Measurements from ENCODE around the gene XPO4.
"Not testable (repeated sequence)": the region's sequence is repeated elsewhere in the genome, so short reads cannot be mapped to it uniquely, and the experiment has no call there.

The XPO4 gene

DNA sequence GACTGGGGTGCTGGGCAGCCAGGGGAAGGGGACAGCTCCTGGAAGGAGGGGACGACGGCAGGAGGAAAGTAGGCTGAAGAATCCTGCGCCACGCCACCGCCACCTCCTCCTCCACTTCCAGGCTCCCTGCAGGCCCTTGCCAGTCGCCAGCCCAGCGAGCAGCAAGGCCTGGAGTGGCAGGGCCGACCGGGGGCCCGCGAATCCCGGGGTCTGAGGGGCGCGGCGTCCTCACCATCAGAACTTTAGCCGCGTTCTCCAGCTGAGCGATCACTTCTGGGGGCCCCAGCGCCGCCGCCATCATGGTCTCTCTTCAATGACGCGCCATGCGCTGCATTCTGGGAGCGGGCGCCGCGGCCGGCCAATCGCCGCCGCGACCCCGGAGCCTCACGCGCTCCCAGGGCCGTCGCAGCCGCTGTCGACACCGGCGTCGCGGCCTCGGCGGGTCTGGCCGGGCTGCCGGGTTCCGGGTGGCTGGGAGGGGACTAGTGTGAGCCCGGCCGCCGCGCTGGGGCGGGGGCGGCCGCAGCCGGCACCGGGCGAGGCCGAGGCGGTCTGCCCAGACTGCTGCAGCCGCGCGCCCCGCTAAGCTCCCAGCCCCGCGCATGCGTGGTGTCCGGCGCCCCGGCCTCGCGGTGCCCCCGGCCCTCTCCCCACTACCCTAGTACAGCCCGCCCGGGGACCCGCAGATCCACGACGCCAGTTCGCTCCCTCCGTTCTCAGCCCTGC lies at the start of gene XPO4:
XPO4 (minus strand) TSS at position 309 of the 726 bp plus-strand sequence; CDS start at position 301, 8 bp downstream.
- peak; percentile 70 to 73 for DNase-seq

- not testable (repeated sequence) for DNase-seq
These were observed 45.5 kb upstream of the XPO4 start for GRCh38 chr13:20948001-20948400.

GRCh38 chr13:20945952-20946383 lies 43.4 kb upstream of the XPO4 start:
- DNase-seq: no peak

GRCh38 chr13:20942938-20943559 lies 40.5 kb upstream of the XPO4 start:
- no peak for DNase-seq

- not testable (repeated sequence) for DNase-seq
These were observed 38.0 kb upstream of the XPO4 start for GRCh38 chr13:20940511-20940910.

- no peak for DNase-seq
These were observed 37.5 kb upstream of the XPO4 start for GRCh38 chr13:20940083-20940482.

DNA sequence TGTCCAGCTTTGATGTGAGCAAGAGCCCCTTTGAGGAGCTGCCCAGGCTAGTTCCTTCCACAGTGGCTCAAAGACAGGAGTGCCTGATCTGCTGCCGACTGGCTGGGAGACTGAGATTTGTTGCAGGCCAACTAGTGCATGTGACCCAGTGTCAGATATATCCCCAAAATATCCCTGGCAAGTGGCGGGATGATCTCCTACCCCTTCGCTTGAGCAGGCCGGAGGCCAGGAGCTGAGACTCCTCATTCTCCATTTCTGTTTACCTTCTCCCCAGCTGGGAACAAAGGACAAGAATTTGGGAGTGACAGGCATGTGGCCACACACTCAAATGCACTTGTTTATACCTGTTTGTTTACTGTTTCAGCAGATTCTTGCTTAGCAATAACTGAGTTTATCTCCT lies 37.1 kb upstream of the XPO4 start:
- no peak for DNase-seq

DNA sequence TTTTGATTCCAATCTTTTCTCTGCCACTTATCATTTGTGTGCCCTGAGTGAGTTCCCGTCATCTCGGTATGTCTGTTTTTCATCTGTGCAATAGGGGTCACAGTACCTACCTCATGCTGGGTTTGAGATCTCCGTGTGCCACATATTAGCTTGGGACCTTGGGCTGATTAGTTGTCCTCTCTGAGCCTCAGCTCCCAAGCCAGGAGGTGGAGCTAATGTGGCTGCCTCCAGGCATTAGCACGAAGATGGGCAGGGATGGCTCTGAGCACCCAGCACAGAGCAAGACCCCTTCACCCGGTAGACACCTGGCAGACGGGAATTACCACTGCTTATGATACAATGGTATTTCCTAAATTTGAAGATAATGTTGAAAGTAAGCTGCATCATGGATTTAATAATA lies 35.8 kb upstream of the XPO4 start:
- no peak for DNase-seq

DNA sequence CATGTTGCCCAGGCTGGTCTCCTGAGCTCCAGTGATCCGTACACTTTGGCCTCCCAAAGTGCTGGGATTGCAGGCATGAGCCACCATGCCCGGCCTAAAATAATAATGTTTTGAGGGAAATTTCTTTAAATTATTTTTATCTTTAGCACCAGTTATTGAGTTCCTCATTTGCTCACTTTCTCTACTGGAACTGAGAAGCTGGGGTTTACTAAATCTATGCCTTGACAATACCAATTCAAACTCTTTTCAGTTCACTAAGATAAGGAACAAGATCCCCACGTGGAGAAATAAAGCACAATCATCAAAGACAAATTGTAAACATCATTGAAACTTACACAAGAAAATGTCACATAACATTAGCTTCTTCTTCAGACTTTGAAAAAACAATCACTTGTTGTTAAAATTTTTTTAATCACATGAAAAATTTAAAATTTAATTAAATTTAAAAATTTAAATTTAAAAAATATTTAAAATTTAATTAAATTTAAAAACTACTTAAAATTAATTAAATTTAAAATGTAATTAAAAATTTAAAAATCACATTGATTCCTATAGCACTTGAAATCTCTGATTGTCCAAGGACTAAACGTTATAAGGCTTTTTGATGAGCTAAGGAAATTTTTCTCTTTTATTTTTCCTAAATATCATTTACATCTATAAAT lies 25.2 kb upstream of the XPO4 start:
- DNase-seq: no peak

- not testable (repeated sequence) for DNase-seq
These were observed 22.8 kb upstream of the XPO4 start for GRCh38 chr13:20925395-20925790.

DNA sequence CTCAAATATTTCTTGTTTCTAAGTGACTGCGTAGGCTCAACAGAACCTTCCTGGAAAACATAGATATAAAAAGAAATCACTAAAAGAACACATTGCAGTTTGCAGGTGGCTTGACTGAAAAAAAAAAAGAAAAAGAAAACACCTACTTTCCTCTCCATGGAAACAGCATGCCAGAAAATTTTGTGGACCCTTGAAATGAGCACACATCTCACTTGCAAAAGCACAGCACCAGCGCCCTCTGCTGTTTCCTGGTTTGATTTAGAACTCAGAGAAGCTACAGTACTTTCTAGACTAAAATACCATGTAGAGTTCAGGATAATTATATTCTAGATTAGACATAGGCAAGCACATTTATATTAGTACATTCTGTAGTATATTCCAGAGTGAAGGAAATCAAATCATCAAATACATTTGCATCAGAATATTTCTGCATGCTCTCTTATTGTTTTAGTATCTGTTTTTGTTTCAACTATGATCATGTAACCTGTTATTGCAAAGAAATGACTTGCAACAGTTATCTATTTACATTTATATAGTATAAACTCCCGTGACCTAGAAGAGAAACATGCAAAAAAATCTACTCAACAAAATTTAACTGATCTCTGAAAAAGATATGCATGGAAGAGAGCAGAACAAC lies 22.3 kb upstream of the XPO4 start:
- peak; percentile 57 to 68 for DNase-seq

DNA sequence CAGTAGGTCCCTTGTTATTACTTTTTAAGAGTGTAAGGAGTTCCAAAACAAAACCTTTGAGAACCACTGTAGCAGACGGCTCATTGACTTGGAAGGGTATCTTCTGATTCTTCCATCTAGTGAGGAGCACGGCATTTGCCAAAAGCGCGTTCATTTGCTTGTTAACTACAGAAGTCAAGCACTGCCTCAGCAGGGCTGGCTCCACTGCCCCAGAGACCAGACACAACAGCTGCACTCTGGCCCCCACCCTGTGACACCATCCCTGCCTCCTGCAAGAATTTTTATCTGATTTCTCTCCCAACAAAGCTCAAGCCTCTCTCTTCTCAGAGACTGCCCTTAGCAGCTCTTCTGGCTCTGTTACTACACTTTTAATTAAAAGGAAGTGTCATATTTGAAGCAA lies 20.7 kb upstream of the XPO4 start:
- DNase-seq: no peak

- no peak for DNase-seq
These were observed 19.0 kb upstream of the XPO4 start for GRCh38 chr13:20921572-20921971.

- DNase-seq: not testable (repeated sequence)
These were observed 13.1 kb upstream of the XPO4 start for GRCh38 chr13:20915676-20916075.

DNA sequence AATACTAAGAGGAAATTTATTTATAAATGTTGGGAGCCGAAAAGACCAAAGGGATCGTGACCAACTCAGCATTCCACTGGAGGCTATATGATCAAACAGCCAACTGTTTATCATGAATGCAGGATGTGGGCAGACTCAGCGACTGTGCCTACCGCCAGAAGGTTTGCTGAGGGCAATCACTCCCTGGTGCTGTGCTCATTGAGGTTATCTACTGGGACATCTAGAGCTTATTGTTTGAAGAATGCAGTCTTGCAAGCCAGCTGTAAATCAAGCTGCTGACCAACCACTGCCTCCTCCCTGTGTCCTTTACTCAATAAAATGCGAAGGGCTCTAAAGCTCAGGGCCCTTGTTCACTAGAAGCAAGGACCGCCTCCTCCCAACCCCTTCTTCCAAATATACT lies 8.5 kb upstream of the XPO4 start:
- DNase-seq: no peak

- no peak for DNase-seq
These were observed 6.4 kb upstream of the XPO4 start for GRCh38 chr13:20908714-20909497.

- DNase-seq: no peak
These were observed 2.4 kb upstream of the XPO4 start for GRCh38 chr13:20904908-20905307.

DNA sequence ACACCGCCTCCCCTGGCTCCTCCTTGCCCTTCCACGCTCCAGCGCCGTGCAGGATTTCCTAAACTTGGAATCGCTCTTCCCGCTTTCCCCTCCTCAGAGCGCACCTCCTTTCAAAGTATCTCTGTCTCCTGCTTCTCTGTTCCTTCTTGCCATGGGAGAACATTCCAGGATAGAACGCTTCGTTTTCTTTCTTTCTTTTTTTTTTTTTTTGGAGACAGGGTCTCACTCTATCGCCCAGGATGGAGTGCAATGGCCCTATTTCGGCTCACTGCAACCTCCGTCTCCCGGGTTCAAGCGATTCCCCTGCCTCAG lies 574 bp upstream of the XPO4 start:
- no peak for DNase-seq

DNA sequence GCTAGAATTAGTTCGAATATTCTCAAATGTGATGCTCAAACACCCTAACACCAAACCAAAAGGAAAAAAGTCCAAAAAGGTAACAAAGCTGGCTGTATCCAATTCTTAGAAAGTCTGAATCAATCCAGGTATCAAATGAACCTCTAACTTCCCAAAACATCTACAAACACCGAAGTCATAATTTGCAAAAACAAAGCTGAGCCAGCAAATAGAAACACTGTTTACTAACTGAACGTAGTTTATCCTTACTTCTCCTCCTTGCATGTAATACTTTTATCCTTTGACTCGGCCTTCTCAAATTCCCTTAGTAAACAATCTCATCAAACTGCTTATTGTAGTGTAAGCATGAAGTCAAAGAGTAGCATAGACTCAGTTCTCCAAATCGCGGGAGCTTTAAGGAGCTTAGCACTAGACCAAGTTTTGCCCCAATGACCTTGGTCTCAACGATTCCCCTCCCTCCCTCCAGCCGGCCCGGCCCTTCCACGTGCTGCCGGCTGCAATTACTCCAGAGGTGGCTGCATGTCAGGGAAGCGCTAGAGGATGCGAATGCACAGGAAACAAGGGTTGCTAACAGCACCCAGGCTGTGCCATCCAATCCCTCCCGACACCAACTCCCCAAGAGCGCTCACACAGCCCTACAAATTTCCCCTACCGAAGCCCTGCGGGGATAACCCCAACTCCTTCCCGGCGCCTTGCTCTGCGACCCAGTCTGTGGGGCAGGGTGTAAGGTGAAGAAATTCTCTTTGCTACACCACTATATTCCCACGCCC lies 693 bp downstream of the XPO4 start:
- DNase-seq: peak; percentile 30 to 33

GRCh38 chr13:20894245-20894644 lies 8.3 kb downstream of the XPO4 start:
- no peak for DNase-seq

GRCh38 chr13:20891768-20892167 lies 10.8 kb downstream of the XPO4 start:
- DNase-seq: no peak

- DNase-seq: no peak
These were observed 11.5 kb downstream of the XPO4 start for GRCh38 chr13:20891034-20891433.

Data from NCI-H2081 (cell line).